GM12891 (cell line): Measurements from ENCODE around the gene OAF.

Source experiments
- PAX5 ChIP-seq: IDR thresholded peaks from 2 replicates; pipeline ENCODE4 v1.6.1; 2011; ENCODE audit warnings: low read length, moderate library complexity, mild to moderate bottlenecking; ENCODE audit not compliant: insufficient read depth, severe bottlenecking
- POLR2A ChIP-seq: IDR thresholded peaks from 2 replicates; pipeline ENCODE4 v1.6.1; 2011; ENCODE audit warnings: low read depth, low read length, control low read depth
- POLR2AphosphoS5 ChIP-seq: IDR thresholded peaks from 2 replicates; pipeline ENCODE4 v1.6.1; 2011; ENCODE audit warnings: low read depth, low read length, control low read depth
- SPI1 ChIP-seq: IDR thresholded peaks from 2 replicates; pipeline ENCODE4 v1.6.1; 2011; ENCODE audit warnings: low read depth, low read length, control low read depth
- TAF1 ChIP-seq: IDR thresholded peaks from 2 replicates; pipeline ENCODE4 v1.6.1; 2011; ENCODE audit warnings: low read depth, low read length, control low read depth

DNA sequence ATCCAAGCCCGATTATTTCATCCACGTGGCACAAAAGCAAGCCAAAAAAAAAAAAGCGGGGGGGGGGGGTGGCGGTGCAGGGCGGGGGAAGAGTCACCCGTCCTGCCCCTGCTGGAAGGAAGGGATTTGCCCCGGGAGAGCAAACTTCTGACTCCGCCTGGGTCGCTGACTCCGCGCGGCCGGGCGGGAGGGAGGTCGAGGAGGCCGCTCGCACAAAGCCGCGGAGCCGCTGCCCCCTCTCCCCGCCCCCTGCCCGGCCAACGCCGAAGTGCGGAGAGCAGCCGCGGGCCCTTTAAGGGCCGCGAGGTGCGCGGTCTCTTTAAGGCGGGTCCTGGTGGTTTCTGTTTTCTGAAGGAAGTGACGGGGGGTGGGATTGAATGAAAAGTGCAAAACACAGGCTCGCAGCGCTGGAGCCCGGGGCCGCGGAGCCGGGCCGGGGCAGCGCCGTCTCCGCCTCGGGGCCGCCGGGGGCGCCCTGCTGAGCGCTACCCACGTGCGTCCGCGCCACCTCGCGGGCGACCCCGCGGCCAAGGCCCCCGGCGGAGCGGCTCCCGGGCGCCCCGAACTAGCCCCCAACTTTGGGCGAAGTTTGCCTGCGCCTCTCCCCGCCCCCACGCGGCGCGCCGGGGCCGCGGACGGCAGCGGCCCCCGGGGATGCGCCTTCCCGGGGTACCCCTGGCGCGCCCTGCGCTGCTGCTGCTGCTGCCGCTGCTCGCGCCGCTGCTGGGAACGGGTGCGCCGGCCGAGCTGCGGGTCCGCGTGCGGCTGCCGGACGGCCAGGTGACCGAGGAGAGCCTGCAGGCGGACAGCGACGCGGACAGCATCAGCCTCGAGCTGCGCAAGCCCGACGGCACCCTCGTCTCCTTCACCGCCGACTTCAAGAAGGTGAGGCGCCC is at the start of gene OAF:
- no peak for TF ChIP-seq POLR2A
- TF ChIP-seq POLR2AphosphoS5, result no peak
- no peak for TF ChIP-seq TAF1
- TF ChIP-seq SPI1, result no peak
- TF ChIP-seq PAX5, result no peak
